GM08714 (cell line): ENCODE measurements around the gene GPHA2.

Experiments used
- H3K4me3 ChIP-seq: fragments of 200-500 bp; sonication (Bioruptor generic); 2 replicates; pipeline ENCODE4 v1.5.1; 2014; ENCODE audit warnings: mild to moderate bottlenecking, low read length, inconsistent platforms
- ZNF274 ChIP-seq: IDR thresholded peaks from 2 replicates; pipeline ENCODE4 v1.6.1; 2012; ENCODE audit warnings: mild to moderate bottlenecking, low read depth, low read length

The GPHA2 gene

GRCh38 chr11:64921384-64921783 lies 14.3 kb downstream of the GPHA2 start:
- no peak overlapping the region for H3K4me3 ChIP-seq
- TF ChIP-seq ZNF274 = no peak

- no peak for TF ChIP-seq ZNF274
- H3K4me3 ChIP-seq = no peak overlapping the region
These were observed 15.6 kb downstream of the GPHA2 start for GRCh38 chr11:64920124-64920523.

GRCh38 chr11:64919627-64920026 lies 16.1 kb downstream of the GPHA2 start:
- no peak for TF ChIP-seq ZNF274
- no peak overlapping the region for H3K4me3 ChIP-seq

- no peak for TF ChIP-seq ZNF274
- peak overlapping the region; percentile 84; the same call in 1 of the 2 replicates for H3K4me3 ChIP-seq
These were observed 17.7 kb downstream of the GPHA2 start for GRCh38 chr11:64918017-64918416.

GRCh38 chr11:64917663-64917995 lies 18.1 kb downstream of the GPHA2 start:
- TF ChIP-seq ZNF274 = no peak

GRCh38 chr11:64916775-64917662 lies 18.7 kb downstream of the GPHA2 start, which contains the start of gene ATG2A:
TSS of gene ATG2A (minus strand) at chr11:64917209. CDS start at chr11:64917135, 74 bp downstream.
- no peak for TF ChIP-seq ZNF274
- peak within 1 kb of the TSS; percentile 84 for H3K4me3 ChIP-seq

More at GRCh38 chr11:64917663-64917995, 18.1 kb downstream of the GPHA2 start:
- peak overlapping the region; percentile 84 for H3K4me3 ChIP-seq

GRCh38 chr11:64916040-64916774 lies 19.5 kb downstream of the GPHA2 start:
- no peak for TF ChIP-seq ZNF274
- H3K4me3 ChIP-seq = peak overlapping the region; percentile 73

- no peak for TF ChIP-seq ZNF274
- no peak overlapping the region for H3K4me3 ChIP-seq
These were observed 20.3 kb downstream of the GPHA2 start for GRCh38 chr11:64915376-64915887.

GRCh38 chr11:64914123-64914522 lies 21.6 kb downstream of the GPHA2 start:
- no peak overlapping the region for H3K4me3 ChIP-seq
- no peak for TF ChIP-seq ZNF274

- no peak overlapping the region for H3K4me3 ChIP-seq
- no peak for TF ChIP-seq ZNF274
These were observed 22.4 kb downstream of the GPHA2 start for GRCh38 chr11:64913171-64913727.

GRCh38 chr11:64911689-64912088 lies 24.0 kb downstream of the GPHA2 start:
- H3K4me3 ChIP-seq = no peak overlapping the region
- no peak for TF ChIP-seq ZNF274

- H3K4me3 ChIP-seq = no peak overlapping the region
- TF ChIP-seq ZNF274 = no peak
These were observed 24.6 kb downstream of the GPHA2 start for GRCh38 chr11:64911142-64911541.

GRCh38 chr11:64910451-64911093 lies 25.1 kb downstream of the GPHA2 start:
- no peak for TF ChIP-seq ZNF274
- no peak overlapping the region for H3K4me3 ChIP-seq

- no peak for TF ChIP-seq ZNF274
- no peak overlapping the region for H3K4me3 ChIP-seq
These were observed 25.9 kb downstream of the GPHA2 start for GRCh38 chr11:64909653-64910343.
